NB4 (cell line): ENCODE data around the gene C9orf85.

Source experiments
- MYC ChIP-seq: IDR thresholded peaks from 2 replicates; pipeline ENCODE4 v1.6.1; 2011; ENCODE audit warnings: low read depth, low read length
- POLR2A ChIP-seq: IDR thresholded peaks from 2 replicates; pipeline ENCODE4 v1.6.1; 2011; ENCODE audit warnings: mild to moderate bottlenecking; ENCODE audit not compliant: insufficient read length; ENCODE audit errors: extremely low read depth
- TF ChIP-seq, protein P1 (sequence below): IDR thresholded peaks from one replicate; pipeline ENCODE4 v1.5.1; 2012; ENCODE audit warnings: low read depth, low read length
- TF ChIP-seq, protein P2 (sequence below): IDR thresholded peaks from 2 replicates; pipeline ENCODE4 v1.6.1; 2011; ENCODE audit warnings: low read depth, low read length

DNA sequence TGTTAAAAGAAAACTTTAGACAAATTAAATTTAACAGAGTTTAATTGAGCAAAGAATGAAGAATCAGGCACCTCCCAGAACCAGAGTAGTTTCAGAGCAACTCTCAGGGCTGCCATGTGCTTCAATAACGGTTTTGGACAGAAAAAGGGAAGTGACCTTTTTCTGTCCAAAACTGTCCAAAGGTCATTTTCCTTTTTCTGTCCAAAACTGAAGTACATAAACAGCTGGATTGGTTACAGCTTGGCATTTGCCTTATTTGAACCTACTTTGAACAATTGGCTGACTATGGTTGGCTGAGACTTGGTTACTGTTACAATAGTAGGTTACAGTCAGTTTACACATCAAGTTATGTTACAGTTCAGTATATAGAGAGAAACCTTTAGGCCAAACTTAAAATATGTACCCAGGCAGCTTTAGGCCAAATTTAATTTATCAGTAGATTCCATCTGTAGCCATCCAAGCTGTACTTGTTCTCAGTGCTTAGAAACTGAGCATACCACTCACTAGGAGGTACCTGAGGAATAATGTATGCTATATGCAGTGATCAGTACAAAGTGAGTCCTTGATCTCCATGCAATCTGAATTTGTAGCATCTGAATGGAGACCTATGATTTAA, 44.0 kb downstream of the C9orf85 start:
- TF ChIP-seq POLR2A, result no peak
- TF ChIP-seq, protein P1, sequence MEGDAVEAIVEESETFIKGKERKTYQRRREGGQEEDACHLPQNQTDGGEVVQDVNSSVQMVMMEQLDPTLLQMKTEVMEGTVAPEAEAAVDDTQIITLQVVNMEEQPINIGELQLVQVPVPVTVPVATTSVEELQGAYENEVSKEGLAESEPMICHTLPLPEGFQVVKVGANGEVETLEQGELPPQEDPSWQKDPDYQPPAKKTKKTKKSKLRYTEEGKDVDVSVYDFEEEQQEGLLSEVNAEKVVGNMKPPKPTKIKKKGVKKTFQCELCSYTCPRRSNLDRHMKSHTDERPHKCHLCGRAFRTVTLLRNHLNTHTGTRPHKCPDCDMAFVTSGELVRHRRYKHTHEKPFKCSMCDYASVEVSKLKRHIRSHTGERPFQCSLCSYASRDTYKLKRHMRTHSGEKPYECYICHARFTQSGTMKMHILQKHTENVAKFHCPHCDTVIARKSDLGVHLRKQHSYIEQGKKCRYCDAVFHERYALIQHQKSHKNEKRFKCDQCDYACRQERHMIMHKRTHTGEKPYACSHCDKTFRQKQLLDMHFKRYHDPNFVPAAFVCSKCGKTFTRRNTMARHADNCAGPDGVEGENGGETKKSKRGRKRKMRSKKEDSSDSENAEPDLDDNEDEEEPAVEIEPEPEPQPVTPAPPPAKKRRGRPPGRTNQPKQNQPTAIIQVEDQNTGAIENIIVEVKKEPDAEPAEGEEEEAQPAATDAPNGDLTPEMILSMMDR, result no peak
- TF ChIP-seq, protein P2, sequence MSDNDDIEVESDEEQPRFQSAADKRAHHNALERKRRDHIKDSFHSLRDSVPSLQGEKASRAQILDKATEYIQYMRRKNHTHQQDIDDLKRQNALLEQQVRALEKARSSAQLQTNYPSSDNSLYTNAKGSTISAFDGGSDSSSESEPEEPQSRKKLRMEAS, result no peak
- TF ChIP-seq MYC, result no peak
